WTC11 (cell line): ENCODE results near the gene UBTD1.

Source experiments
- FOXJ3 ChIP-seq: sonication (generic); formaldehyde crosslinking; IDR thresholded peaks from 2 replicates; pipeline ENCODE4 v1.9.0; 2021; ENCODE audit warnings: missing genetic modification reagents, mild to moderate bottlenecking, borderline replicate concordance
- GABPB1 ChIP-seq: sonication (generic); formaldehyde crosslinking; IDR thresholded peaks from 2 replicates; pipeline ENCODE4 v1.8.1; 2023; ENCODE audit warnings: mild to moderate bottlenecking, missing genetic modification reagents
- TF ChIP-seq, protein P1 (sequence below): fragments of 200-600 bp; IDR thresholded peaks from 2 replicates; pipeline ENCODE4 v1.8.0; 2022; ENCODE audit warnings: antibody characterized with exemption
- TF ChIP-seq, protein P2 (sequence below): sonication (generic); formaldehyde crosslinking; IDR thresholded peaks from 2 replicates; pipeline ENCODE4 v1.8.1; 2023; ENCODE audit warnings: mild to moderate bottlenecking, moderate library complexity, missing genetic modification reagents
- TF ChIP-seq, protein P3 (sequence below): sonication (generic); formaldehyde crosslinking; IDR thresholded peaks from 2 replicates; pipeline ENCODE4 v1.8.0; 2022; ENCODE audit warnings: mild to moderate bottlenecking, missing genetic modification reagents

DNA sequence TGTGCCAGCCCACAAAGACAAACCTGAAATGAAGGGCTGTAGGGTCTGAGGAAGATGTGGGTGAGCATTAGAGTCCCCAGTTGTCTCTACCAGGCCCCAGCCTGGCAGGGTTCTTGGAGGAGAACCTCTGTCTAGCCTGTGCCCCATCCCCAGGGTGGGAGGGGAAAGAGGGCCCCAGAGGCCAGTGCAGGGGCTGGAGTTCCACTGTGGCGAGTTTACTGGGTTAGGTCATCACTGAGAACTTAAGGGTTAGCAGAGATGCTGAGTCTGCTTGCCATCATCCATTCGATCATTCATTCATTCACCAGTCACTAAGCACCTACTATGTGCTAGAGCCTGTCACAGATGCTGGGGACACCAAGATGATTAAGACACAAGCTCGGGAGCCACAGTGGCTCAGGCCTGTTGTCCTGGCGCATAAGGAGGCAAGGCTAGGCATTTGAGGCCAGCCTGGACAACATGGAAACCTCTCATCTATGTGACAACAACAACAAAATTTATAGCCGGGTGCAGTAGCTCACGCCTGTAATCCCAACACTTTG lies 76.5 kb downstream of the UBTD1 start:
- TF ChIP-seq, protein P1, sequence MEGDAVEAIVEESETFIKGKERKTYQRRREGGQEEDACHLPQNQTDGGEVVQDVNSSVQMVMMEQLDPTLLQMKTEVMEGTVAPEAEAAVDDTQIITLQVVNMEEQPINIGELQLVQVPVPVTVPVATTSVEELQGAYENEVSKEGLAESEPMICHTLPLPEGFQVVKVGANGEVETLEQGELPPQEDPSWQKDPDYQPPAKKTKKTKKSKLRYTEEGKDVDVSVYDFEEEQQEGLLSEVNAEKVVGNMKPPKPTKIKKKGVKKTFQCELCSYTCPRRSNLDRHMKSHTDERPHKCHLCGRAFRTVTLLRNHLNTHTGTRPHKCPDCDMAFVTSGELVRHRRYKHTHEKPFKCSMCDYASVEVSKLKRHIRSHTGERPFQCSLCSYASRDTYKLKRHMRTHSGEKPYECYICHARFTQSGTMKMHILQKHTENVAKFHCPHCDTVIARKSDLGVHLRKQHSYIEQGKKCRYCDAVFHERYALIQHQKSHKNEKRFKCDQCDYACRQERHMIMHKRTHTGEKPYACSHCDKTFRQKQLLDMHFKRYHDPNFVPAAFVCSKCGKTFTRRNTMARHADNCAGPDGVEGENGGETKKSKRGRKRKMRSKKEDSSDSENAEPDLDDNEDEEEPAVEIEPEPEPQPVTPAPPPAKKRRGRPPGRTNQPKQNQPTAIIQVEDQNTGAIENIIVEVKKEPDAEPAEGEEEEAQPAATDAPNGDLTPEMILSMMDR, result no peak
- TF ChIP-seq GABPB1 (CRISPR knock-in tag), result no peak
- TF ChIP-seq, protein P2, sequence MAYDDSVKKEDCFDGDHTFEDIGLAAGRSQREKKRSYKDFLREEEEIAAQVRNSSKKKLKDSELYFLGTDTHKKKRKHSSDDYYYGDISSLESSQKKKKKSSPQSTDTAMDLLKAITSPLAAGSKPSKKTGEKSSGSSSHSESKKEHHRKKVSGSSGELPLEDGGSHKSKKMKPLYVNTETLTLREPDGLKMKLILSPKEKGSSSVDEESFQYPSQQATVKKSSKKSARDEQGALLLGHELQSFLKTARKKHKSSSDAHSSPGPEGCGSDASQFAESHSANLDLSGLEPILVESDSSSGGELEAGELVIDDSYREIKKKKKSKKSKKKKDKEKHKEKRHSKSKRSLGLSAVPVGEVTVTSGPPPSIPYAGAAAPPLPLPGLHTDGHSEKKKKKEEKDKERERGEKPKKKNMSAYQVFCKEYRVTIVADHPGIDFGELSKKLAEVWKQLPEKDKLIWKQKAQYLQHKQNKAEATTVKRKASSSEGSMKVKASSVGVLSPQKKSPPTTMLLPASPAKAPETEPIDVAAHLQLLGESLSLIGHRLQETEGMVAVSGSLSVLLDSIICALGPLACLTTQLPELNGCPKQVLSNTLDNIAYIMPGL (CRISPR knock-in tag), result no peak
- TF ChIP-seq, protein P3, sequence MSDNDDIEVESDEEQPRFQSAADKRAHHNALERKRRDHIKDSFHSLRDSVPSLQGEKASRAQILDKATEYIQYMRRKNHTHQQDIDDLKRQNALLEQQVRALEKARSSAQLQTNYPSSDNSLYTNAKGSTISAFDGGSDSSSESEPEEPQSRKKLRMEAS, result no peak
- TF ChIP-seq FOXJ3 (CRISPR knock-in tag), result no peak
